ENCODE data around the gene DTD1.

The DTD1 gene

GRCh38 chr20:18686696-18687095 is 98.8 kb downstream of the DTD1 start:
- no peak for DNase-seq

DNA sequence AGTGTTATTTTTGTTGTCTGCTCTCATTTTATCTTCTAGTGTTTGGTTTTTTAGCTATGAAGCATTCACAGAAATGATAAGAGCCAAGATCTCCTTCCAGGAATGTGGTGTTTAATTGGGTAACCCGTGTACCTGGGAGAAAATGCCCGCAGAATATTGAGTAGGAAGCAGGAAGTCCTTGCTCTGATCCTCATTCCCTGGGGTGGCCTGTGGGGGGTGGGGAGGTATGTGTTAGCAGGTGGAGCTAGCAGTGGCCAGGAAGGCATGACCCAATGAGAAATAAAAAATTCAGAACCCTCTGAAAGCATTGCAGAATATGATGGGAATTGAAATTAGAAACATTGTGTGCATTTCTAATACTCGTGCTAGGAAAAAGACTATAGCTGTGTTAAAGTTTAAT is 100.8 kb downstream of the DTD1 start:
- intact Hi-C loops (cut with DNase I): no loop called here

More at GRCh38 chr20:18686696-18687095, 98.8 kb downstream of the DTD1 start:
- intact Hi-C loops (cut with DNase I): no loop called here

DNA sequence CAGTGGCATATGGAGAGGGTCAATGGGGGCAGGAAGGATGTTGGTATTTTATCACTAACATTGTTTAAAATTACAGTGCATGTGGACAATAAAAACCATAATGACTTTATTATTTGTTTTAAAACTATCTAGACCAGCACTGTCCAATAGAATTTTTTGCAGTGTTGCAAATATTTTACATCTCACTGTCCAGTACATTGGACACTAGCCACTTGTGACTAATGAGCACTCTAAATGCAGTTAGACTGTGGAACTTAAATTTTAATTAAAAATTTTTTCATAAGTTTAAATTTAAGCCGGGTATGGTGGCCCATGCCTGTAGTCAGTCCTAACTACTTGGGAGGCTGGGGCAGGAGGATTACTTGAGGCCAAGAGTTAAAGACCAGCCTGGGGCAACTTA is 101.7 kb downstream of the DTD1 start:
- DNase-seq: no peak
- intact Hi-C loops (cut with DNase I): no loop called here

More for the DNA sequence above, 100.8 kb downstream of the DTD1 start:
- DNase-seq: no peak

DNA sequence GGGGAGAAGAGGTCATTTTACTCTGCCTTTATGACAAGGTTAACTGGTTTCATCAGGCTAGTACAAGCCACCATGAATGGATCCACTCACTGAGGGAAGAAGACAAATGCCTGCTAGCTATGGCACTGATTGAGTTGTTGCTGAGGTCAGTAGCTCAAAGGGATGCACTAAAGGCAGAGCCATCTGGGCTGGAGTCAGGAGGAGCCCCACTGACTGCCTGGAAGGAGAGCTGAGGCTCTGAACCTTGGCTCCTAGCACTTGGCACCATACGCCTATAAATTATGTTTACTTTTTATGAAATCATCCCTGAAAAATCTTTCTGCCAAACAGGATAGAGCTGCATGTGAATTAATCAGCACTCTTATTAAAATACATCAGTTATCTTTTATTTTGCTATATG is 104.6 kb downstream of the DTD1 start:
- no peak for DNase-seq
- intact Hi-C loops (cut with DNase I): no loop called here

- no peak for DNase-seq
- intact Hi-C loops (cut with DNase I): no loop called here
Measured at GRCh38 chr20:18694071-18694470, 106.2 kb downstream of the DTD1 start.

DNA sequence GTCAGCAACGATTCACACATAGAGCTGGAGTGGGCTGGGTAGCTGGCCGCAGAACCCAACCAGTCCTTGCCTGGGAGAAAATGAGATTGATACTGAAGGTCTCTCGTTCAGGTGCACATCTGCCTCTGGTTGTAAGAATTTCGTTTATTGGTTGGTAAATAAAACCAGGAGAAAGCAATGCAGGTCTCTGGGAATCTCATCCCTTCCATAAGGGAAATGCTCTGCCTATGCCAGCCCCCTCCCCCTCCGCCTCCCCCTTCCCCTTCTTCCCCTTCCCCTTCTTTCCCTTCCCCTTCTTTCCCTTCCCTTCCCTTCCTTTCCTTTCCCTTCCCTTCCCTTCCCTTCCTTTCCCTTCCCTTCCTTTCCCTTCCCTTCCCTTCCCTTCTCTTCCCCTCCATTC is 107.3 kb downstream of the DTD1 start:
- intact Hi-C loops (cut with DNase I): no loop called here
- DNase-seq: no peak

DNA sequence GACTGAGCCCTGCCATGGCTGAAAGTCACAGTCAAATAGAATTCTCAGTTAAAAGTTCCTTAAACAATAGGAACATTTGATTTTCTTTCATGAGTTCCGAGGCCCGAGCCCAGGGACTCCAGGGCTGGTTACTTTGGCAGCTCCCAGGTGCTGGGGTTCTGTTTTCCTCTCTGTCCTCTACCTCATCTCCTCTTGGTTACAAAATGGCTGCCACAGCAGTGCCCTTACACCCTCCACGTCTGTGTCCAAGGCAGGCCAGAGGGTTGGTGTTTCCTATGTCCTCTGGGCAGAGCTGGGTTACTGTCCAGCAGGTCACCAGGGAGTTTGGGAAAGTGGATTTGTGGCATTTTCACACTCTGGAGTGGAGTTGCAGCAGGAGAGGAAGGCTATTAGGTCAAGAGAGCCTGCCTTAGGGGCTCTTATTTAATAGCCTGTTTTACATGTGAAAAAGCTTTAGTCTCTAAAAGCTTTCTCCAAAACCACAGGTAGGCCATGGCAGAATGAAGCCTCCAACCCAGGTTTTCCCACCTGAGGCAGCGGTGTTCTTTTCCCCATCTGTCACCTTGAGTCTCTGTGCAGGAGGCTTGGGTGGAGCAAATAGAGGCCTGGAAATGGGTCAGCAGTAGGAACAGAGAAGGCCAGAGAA is 111.0 kb downstream of the DTD1 start:
- no peak for DNase-seq
- intact Hi-C loops (cut with DNase I): no loop called here

- no peak for DNase-seq
Measured at GRCh38 chr20:18701969-18702368, 114.1 kb downstream of the DTD1 start.

GRCh38 chr20:18702736-18703135 is 114.9 kb downstream of the DTD1 start:
- no peak for DNase-seq
- intact Hi-C loops (cut with DNase I): no loop called here

More at GRCh38 chr20:18701969-18702368, 114.1 kb downstream of the DTD1 start:
- intact Hi-C loops (cut with DNase I): no loop called here

- no peak for DNase-seq
- intact Hi-C loops (cut with DNase I): no loop called here
Measured at GRCh38 chr20:18705490-18705889, 117.6 kb downstream of the DTD1 start.

DNA sequence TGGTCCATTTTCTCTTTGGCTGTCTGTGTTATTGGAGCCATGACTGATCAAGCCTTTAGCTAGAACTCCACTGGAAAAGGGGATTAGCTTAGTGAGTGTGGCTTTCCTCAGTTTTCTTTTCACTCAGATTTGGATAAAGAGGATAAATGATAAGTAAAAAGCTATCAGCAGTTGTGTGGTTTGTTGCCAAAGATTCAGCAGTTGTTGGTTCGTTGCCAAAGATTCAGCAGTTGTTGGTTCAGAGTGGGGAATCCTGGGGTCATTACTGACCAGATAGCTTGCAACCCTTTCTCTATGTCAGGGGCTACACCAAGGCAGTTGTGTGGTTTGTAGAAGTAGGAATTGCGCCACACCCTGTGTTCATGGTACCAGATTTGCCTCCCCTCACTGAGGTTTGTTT is 118.1 kb downstream of the DTD1 start:
- intact Hi-C loops (cut with DNase I): no loop called here
- DNase-seq: no peak

DNA sequence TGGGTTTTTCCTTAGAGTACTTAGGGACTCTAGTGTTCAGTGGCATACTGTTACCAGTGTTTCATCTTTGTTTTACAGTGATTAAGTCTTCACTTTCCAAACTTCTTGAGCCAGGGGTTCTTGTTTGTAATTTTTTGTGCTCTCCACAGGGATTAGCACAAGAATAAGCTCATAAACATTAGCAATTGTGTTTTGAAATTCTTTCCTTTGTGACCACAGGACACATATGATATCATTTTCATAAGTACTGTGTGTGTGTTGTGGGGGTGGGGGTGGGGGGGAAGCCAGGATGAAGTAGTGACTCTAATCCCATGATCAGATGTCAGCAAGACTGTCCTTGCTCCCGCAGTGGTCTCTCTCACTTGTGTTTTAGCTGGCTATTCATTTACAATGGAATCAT is 124.3 kb downstream of the DTD1 start:
- no peak for DNase-seq
- intact Hi-C loops (cut with DNase I): no loop called here

- intact Hi-C loops (cut with DNase I): no loop called here
- DNase-seq: no peak
Measured at GRCh38 chr20:18712882-18713281, 125.0 kb downstream of the DTD1 start.

DNA sequence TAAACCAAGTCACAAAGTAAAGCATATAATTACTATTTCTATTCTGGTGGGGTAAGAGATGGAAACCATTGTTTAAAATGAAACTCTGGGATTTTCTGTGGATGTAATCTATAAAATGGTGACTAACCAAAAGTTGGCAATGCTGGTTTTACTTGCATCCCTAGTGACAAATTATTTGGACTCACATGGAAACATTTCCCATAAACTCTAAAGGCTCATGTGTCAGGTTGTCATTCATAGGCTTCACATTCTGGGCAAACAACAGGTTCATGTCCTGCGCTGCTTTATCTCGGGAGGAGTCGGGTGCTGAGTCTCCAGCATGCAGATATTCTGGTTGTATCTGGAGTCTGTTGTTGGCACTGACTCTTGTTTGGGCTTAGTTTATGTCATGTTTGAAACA is 127.7 kb downstream of the DTD1 start:
- intact Hi-C loops (cut with DNase I): no loop called here

DNA sequence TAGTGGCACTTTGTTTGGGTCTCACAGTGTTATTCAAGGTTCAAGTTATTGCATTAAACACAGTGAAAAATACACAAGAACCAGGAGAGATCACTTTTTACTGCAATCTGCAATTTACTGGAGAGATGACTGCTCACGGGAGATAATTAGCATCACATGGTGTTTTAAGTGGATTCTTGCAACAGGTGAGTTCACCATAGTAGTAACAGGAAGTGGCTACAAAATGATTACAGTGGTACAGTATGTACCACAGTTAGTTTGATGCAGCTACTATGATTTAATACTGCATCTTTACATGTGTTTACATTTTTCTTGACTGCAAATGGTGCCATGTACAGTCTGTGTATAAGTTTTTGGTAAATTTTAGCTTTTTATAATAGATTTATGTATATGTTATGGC is 129.2 kb downstream of the DTD1 start:
- DNase-seq: no peak
- intact Hi-C loops (cut with DNase I): no loop called here

More for the DNA sequence above, 127.7 kb downstream of the DTD1 start:
- DNase-seq: no peak

GRCh38 chr20:18718129-18718528 is 130.3 kb downstream of the DTD1 start:
- intact Hi-C loops (cut with DNase I): no loop called here
- no peak for DNase-seq

- intact Hi-C loops (cut with DNase I): no loop called here
- DNase-seq: no peak
Measured at GRCh38 chr20:18719426-18719825, 131.6 kb downstream of the DTD1 start.

GRCh38 chr20:18721551-18722115 is 133.8 kb downstream of the DTD1 start:
- DNase-seq: no peak
- intact Hi-C loops (cut with DNase I): no loop called here

- DNase-seq: no peak
- intact Hi-C loops (cut with DNase I): no loop called here
Measured at GRCh38 chr20:18722371-18722770, 134.5 kb downstream of the DTD1 start.

DNA sequence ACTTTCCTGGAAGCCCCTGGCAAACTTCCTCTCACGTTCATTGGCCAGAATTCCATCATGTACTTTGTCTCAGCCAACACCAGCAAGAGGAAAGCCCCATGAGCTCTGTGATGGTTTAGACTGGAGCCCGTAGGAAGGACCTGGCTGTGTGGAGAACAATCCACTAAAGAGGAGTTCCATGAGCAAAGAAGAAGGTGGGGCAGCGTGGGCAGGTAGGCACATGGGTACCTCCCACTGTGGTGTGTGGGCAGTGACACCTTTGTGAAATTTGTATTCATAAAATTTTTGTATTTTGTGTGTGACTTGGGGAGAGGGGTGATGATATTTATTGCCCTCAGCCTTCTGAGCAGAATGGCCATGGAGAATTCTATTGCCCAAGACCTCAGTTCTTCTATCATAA is 136.2 kb downstream of the DTD1 start:
- intact Hi-C loops (cut with DNase I): no loop called here
- DNase-seq: peak in 14 of 42 donors; percentile 8 to 67 (median 34)

GRCh38 chr20:18724788-18725464 is 137.1 kb downstream of the DTD1 start:
- intact Hi-C loops (cut with DNase I): no loop called here
- no peak for DNase-seq
